ENCODE results near the gene SH3BGRL. TPM values are rescaled to one million over a fixed set of nuclear protein-coding genes. Genes with fewer than 3 reads are reported as not detected.

The SH3BGRL gene
- total RNA-seq, 1 donor from 2014 or later = 166 TPM

DNA sequence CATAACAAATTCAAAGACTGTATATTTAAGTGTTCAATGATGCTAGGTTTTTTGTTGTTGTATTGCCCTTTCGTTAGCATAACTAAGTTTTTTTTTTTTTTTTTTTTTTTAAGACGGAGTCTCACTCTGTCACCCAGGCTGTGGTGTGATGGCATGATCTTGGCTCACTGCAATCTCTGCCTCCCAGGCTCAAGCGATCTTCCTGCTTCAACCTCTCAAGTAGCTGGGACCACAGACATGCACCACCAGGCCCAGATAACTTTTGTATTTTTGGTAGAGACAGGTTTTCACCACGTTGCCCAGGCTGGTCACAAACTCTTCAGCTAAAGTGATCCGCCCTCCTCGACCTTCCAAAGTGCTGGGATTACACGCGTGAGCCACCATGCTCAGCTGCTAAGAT lies 7.0 kb downstream of the SH3BGRL start:
- TF ChIP-seq, protein P1, sequence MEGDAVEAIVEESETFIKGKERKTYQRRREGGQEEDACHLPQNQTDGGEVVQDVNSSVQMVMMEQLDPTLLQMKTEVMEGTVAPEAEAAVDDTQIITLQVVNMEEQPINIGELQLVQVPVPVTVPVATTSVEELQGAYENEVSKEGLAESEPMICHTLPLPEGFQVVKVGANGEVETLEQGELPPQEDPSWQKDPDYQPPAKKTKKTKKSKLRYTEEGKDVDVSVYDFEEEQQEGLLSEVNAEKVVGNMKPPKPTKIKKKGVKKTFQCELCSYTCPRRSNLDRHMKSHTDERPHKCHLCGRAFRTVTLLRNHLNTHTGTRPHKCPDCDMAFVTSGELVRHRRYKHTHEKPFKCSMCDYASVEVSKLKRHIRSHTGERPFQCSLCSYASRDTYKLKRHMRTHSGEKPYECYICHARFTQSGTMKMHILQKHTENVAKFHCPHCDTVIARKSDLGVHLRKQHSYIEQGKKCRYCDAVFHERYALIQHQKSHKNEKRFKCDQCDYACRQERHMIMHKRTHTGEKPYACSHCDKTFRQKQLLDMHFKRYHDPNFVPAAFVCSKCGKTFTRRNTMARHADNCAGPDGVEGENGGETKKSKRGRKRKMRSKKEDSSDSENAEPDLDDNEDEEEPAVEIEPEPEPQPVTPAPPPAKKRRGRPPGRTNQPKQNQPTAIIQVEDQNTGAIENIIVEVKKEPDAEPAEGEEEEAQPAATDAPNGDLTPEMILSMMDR (IDR thresholded peaks at IDR 0.05) = no peak
- peaks cover 22% of the 10 kb centered on the region for H3K9me3 Mint-ChIP-seq (ENCODE audit: unreplicated experiment)
- H3K27me3 Mint-ChIP-seq (ENCODE audit: unreplicated experiment) = no peaks in the 10 kb centered on the region
- peaks cover 10% of the 10 kb centered on the region for H3K36me3 Mint-ChIP-seq (ENCODE audit: unreplicated experiment)
- H3K4me1 Mint-ChIP-seq (ENCODE audit: unreplicated experiment) = peaks cover 16% of the 10 kb centered on the region
- no peak for DNase-seq (ENCODE audit: extremely low spot score, unreplicated experiment)
- H3K4me3 Mint-ChIP-seq (ENCODE audit: unreplicated experiment) = no peak overlapping the region
- no peak overlapping the region for H3K27ac Mint-ChIP-seq (ENCODE audit: unreplicated experiment)

DNA sequence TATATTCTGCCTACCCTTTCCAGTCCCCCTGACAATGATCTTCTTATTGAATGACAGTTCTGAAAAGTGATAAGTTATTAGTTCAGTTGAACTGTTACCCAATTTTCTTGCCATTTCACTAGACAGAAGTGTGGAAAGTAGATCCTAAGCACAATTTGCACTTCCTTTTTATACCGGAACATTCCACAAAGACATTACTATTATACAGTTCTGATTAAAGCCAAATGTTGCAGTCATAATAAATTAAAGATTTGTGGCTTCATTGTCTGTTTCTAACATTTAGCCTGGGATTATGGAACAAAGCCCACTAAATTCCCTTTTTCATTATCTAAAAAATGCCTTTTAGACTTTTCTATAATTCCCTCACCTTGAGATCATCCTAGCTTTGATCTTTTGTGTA lies 13.8 kb downstream of the SH3BGRL start:
- H3K9me3 Mint-ChIP-seq (ENCODE audit: unreplicated experiment) = peaks cover 19% of the 10 kb centered on the region
- H3K4me1 Mint-ChIP-seq (ENCODE audit: unreplicated experiment) = peaks cover 12% of the 10 kb centered on the region
- no peak overlapping the region for H3K27ac Mint-ChIP-seq (ENCODE audit: unreplicated experiment)
- H3K27me3 Mint-ChIP-seq (ENCODE audit: unreplicated experiment) = no peaks in the 10 kb centered on the region
- H3K4me3 Mint-ChIP-seq (ENCODE audit: unreplicated experiment) = no peak overlapping the region
- peaks cover 4% of the 10 kb centered on the region for H3K36me3 Mint-ChIP-seq (ENCODE audit: unreplicated experiment)
- DNase-seq (ENCODE audit: extremely low spot score, unreplicated experiment) = no peak
- TF ChIP-seq, protein P1 (IDR thresholded peaks at IDR 0.05) = no peak

DNA sequence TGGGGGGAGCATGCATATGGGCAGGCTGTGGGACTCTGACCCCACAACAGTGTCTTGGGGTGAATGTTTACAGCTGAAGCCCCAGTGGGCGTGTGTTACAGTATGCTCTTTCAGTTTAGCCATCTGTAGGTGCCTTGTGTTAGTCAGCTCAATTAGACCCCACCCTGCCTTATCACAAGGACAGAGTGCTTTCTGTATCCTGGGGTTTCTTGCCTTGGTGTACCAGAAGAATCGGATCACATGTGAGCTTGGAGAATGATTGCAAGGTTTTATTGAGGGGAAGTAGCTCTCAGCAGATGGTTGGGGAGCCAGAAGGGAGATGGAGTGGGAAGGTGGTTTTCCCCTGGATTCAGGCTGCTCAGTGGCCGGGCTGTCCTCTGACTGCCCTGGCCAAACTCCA lies 27.3 kb downstream of the SH3BGRL start:
- H3K9me3 Mint-ChIP-seq (ENCODE audit: unreplicated experiment) = peaks cover 5% of the 10 kb centered on the region
- H3K4me3 Mint-ChIP-seq (ENCODE audit: unreplicated experiment) = no peak overlapping the region
- H3K36me3 Mint-ChIP-seq (ENCODE audit: unreplicated experiment) = peaks cover 2% of the 10 kb centered on the region
- H3K27me3 Mint-ChIP-seq (ENCODE audit: unreplicated experiment) = no peaks in the 10 kb centered on the region
- TF ChIP-seq, protein P1 (IDR thresholded peaks at IDR 0.05) = no peak
- no peak for DNase-seq (ENCODE audit: extremely low spot score, unreplicated experiment)
- no peak overlapping the region for H3K27ac Mint-ChIP-seq (ENCODE audit: unreplicated experiment)
- no peaks in the 10 kb centered on the region for H3K4me1 Mint-ChIP-seq (ENCODE audit: unreplicated experiment)

DNA sequence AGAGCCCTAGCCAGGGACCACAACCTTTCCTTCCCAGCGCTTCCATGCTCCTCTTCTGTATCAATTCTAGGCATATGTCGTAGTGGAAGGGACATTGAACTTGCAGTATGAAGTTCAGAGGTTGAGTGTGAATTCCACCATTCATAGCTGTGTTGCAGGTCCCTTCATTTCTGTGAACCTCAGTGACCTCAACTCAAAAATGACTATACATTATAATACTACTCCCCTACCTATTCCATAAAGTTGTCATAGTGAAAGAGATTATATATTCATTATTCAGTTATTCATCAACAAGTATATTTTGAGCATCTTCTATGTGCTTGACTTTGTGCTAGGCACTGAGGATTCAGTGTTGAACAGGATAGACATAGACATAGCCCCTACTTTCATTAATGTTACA lies 28.0 kb downstream of the SH3BGRL start:
- DNase-seq (ENCODE audit: extremely low spot score, unreplicated experiment) = no peak
- H3K4me3 Mint-ChIP-seq (ENCODE audit: unreplicated experiment) = no peak overlapping the region
- peaks cover 2% of the 10 kb centered on the region for H3K36me3 Mint-ChIP-seq (ENCODE audit: unreplicated experiment)
- no peak overlapping the region for H3K27ac Mint-ChIP-seq (ENCODE audit: unreplicated experiment)
- no peaks in the 10 kb centered on the region for H3K4me1 Mint-ChIP-seq (ENCODE audit: unreplicated experiment)
- H3K9me3 Mint-ChIP-seq (ENCODE audit: unreplicated experiment) = peaks cover 10% of the 10 kb centered on the region
- no peaks in the 10 kb centered on the region for H3K27me3 Mint-ChIP-seq (ENCODE audit: unreplicated experiment)
- TF ChIP-seq, protein P1 (IDR thresholded peaks at IDR 0.05) = no peak

DNA sequence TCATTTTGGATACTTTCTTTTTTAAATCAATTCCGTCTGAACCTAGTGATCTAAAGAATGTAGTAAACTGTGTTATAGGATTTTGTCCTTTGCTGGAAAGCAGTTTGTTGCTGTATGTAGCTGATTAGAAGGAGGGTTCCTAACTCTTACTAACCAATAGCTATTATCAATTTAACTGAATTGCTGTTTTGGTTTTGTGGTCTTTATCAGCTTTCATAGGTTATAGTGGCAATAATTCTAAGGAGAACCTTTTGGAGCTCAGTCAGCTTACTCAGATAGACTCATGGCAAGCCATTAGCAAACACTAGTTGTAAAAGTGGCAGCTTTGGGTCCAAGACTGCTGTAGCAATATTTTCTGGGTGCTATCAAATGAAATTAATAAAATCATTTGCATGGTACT lies 29.6 kb downstream of the SH3BGRL start:
- Mint-ChIP-seq H3K4me1 (ENCODE audit: unreplicated experiment) (no peaks in the 10 kb centered on the region), H3K27ac (ENCODE audit: unreplicated experiment) (no peak overlapping the region), H3K27me3 (ENCODE audit: unreplicated experiment) (no peaks in the 10 kb centered on the region), H3K36me3 (ENCODE audit: unreplicated experiment) (peaks cover 2% of the 10 kb centered on the region), H3K4me3 (ENCODE audit: unreplicated experiment) (no peak overlapping the region), H3K9me3 (ENCODE audit: unreplicated experiment) (peaks cover 15% of the 10 kb centered on the region)
- TF ChIP-seq, protein P1 (IDR thresholded peaks at IDR 0.05) = no peak
- no peak for DNase-seq (ENCODE audit: extremely low spot score, unreplicated experiment)
